SH-SY5Y (cell line): ENCODE data around the gene CTDP1.

Experiments
- GATA2 ChIP-seq: IDR thresholded peaks from 2 replicates; pipeline ENCODE4 v1.6.1; 2011; ENCODE audit warnings: mild to moderate bottlenecking, low read depth, low read length
- GATA3 ChIP-seq: IDR thresholded peaks from 2 replicates; pipeline ENCODE4 v1.6.1; 2011; ENCODE audit warnings: low read depth, mild to moderate bottlenecking, low read length, moderate library complexity

DNA sequence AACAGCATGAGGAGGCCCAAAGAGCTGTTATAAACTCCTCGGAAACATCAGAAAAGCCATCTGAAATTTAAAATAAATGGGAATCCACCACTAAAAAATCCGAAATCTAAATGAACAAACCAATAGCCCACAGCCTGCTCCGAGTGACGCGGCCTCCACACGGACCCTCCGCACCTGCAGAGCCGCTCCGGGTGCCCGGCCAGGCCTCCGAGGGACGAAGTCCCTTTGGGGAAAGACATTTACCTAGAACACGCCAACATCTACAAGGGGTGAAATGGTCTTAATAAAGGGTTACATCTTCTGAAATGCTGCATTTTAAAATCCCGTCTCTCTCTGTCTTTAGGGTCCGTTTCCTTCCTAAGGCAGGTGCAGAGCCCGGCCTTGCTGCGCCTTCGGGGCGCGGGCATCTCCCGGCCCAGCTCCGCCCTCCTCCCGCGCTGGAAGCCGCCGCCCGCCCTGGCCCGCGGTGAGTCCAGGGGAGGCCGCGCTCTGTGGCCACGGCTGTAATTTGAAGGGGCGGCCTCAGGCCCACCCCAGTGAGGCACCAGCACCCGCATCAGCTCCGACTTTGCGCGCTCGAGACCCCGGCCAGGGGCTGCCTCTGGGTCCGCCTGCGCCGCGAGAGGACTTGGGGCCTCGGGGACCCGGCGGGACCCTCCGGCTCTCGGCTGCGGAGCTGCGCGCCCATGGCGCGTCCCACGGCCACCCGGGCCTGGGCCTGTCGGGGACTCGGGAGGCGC is 42.3 kb upstream of the CTDP1 start:
- TF ChIP-seq GATA3 (no peak), GATA2 (no peak)
